HUES64 (cell line): ENCODE measurements around the gene NECTIN2.
"Not testable (repeated sequence)": the region's sequence is repeated elsewhere in the genome, so short reads cannot be mapped to it uniquely, and the experiment has no call there.

Source experiments
- H3K27ac ChIP-seq: 2 replicates; pipeline ENCODE4 v1.7.0; 2013; ENCODE audit warnings: low read depth, low read length, inconsistent platforms
- H3K27me3 ChIP-seq: 2 replicates; pipeline ENCODE4 v1.6.1; 2013; ENCODE audit warnings: mild to moderate bottlenecking, low read length; ENCODE audit not compliant: insufficient read depth
- H3K36me3 ChIP-seq: 2 replicates; pipeline ENCODE4 v1.6.1; 2013; ENCODE audit warnings: mild to moderate bottlenecking, low read length; ENCODE audit not compliant: insufficient read depth
- H3K4me1 ChIP-seq: 2 replicates; pipeline ENCODE4 v1.6.1; 2013; ENCODE audit warnings: mild to moderate bottlenecking, low read length, moderate library complexity; ENCODE audit not compliant: insufficient read depth
- H3K4me3 ChIP-seq: 2 replicates; pipeline ENCODE4 v1.5.1; 2013; ENCODE audit warnings: mild to moderate bottlenecking, low read length, moderate library complexity
- H3K9ac ChIP-seq: 2 replicates; pipeline ENCODE4 v1.6.1; 2013; ENCODE audit warnings: mild to moderate bottlenecking, low read depth, low read length
- H3K9me3 ChIP-seq: 2 replicates; pipeline ENCODE4 v1.6.1; 2013; ENCODE audit warnings: low read depth, low read length; ENCODE audit not compliant: insufficient read depth
- WGBS: fragments of 150-250, 120-280 bp; methylation state at CpG from one replicate; pipeline ENCODE4 v1.1.7; 2013; ENCODE audit warnings: missing lambda C conversion rate; 5-methylcytosine and 5-hydroxymethylcytosine counted together

NECTIN2 gene

DNA sequence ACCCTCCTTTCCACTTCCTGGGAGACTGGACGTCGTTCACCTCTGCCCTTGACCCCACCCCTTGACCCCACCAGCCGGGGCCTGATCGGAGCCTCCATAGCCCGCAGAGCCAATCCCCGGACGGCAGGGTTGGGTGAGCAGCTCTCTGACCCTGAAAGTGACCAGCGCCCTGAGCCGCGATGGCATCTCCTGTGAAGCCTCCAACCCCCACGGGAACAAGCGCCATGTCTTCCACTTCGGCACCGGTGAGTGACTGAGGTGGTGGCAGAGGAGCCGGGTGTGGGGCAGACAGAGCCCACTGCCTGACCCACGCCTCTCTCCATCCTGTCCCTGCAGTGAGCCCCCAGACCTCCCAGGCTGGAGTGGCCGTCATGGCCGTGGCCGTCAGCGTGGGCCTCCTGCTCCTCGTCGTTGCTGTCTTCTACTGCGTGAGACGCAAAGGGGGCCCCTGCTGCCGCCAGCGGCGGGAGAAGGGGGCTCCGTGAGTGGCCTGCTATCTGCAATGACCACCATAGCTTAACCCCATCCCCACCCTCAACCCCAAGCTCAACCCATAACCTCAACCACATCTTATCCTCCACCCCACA lies 26.8 kb upstream of the NECTIN2 start:
- Histone ChIP-seq H3K9me3 (no peaks in the 10 kb centered on the region), H3K4me3 (no peak overlapping the region), H3K27me3 (no peaks in the 10 kb centered on the region; the same call in 1 of the 2 replicates), H3K9ac (no peak overlapping the region), H3K4me1 (no peaks in the 10 kb centered on the region), H3K27ac (no peak overlapping the region), H3K36me3 (peaks cover 22% of the 10 kb centered on the region)
- 96% methylated on average over 28 of the region's 28 CpGs for WGBS

DNA sequence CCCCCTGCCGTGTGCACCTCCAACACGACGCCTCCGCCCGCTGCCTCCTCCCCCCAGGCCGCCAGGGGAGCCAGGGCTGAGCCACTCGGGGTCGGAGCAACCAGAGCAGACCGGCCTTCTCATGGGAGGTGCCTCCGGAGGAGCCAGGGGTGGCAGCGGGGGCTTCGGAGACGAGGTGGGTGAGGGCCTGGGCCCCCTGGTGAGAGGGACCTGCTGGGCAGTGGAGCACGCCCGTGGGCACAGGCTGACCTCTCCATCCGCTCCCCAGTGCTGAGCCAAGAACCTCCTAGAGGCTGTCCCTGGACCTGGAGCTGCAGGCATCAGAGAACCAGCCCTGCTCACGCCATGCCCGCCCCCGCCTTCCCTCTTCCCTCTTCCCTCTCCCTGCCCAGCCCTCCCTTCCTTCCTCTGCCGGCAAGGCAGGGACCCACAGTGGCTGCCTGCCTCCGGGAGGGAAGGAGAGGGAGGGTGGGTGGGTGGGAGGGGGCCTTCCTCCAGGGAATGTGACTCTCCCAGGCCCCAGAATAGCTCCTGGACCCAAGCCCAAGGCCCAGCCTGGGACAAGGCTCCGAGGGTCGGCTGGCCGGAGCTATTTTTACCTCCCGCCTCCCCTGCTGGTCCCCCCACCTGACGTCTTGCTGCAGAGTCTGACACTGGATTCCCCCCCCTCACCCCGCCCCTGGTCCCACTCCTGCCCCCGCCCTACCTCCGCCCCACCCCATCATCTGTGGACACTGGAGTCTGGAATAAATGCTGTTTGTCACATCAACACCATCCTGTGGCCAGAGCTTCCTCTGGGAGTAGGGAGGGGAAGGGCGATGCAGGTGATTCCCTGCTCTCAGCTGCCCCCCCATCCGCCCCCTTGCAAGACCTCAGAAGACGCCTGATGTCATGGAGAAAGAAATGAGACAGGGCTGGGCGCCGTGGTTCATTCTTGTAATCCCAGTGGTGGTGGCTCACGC lies 25.2 kb upstream of the NECTIN2 start:
- peaks cover 9% of the 10 kb centered on the region for H3K36me3 ChIP-seq
- no peak overlapping the region for H3K9ac ChIP-seq
- no peaks in the 10 kb centered on the region for H3K4me1 ChIP-seq
- peaks cover 11% of the 10 kb centered on the region for H3K27me3 ChIP-seq
- H3K4me3 ChIP-seq = no peak overlapping the region
- no peaks in the 10 kb centered on the region for H3K9me3 ChIP-seq
- no peak overlapping the region for H3K27ac ChIP-seq
- 89% methylated on average over 30 of the region's 35 CpGs for WGBS

DNA sequence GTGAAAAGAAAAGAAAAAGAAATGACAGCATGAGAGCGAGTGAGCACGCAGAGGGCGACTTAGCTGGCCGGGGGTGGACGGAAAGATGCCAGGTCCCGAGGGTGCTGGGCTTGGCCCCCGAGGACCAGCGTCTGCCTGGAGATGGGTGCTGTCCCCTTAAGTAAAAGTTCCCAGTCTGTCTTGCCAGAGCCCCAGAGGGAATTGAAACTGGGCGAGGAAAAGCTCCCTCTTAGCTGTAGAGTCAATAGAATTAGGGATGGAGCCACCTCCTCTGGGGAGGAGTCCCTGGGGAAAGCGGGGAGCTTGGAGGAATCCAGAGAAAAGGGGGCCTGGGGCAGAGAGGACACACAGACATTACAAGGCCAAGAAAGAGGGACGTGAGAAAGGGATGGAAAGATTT lies 23.9 kb upstream of the NECTIN2 start:
- WGBS = 85% methylated on average over 11 of the region's 11 CpGs
- no peak overlapping the region for H3K9ac ChIP-seq
- peaks cover 9% of the 10 kb centered on the region for H3K36me3 ChIP-seq
- no peaks in the 10 kb centered on the region for H3K9me3 ChIP-seq
- H3K4me1 ChIP-seq = no peaks in the 10 kb centered on the region
- peaks cover 19% of the 10 kb centered on the region for H3K27me3 ChIP-seq
- no peak overlapping the region for H3K27ac ChIP-seq
- H3K4me3 ChIP-seq = no peak overlapping the region

- Histone ChIP-seq H3K4me1 (no peaks in the 10 kb centered on the region), H3K9me3 (no peaks in the 10 kb centered on the region), H3K36me3 (peaks cover 9% of the 10 kb centered on the region), H3K9ac (no peak overlapping the region), H3K4me3 (no peak overlapping the region), H3K27ac (no peak overlapping the region), H3K27me3 (peaks cover 20% of the 10 kb centered on the region)
- WGBS = 78% methylated on average over 10 of the region's 10 CpGs
Observed at GRCh38 chr19:44822670-44823372, 23.3 kb upstream of the NECTIN2 start.

- H3K4me3 ChIP-seq = no peak overlapping the region
- H3K27ac ChIP-seq = no peak overlapping the region
- 58% methylated on average over 3 of the region's 4 CpGs for WGBS
- H3K36me3 ChIP-seq = peaks cover 9% of the 10 kb centered on the region
- H3K4me1 ChIP-seq = no peaks in the 10 kb centered on the region
- peaks cover 20% of the 10 kb centered on the region for H3K27me3 ChIP-seq
- H3K9me3 ChIP-seq = no peaks in the 10 kb centered on the region
- no peak overlapping the region for H3K9ac ChIP-seq
Observed at GRCh38 chr19:44823373-44823698, 22.8 kb upstream of the NECTIN2 start.

- Histone ChIP-seq H3K27me3 (peaks cover 20% of the 10 kb centered on the region), H3K9ac (no peak overlapping the region), H3K9me3 (no peaks in the 10 kb centered on the region), H3K4me3 (no peak overlapping the region), H3K4me1 (no peaks in the 10 kb centered on the region), H3K27ac (no peak overlapping the region), H3K36me3 (peaks cover 3% of the 10 kb centered on the region; the same call in 1 of the 2 replicates)
- WGBS = 95% methylated on average over 4 of the region's 4 CpGs
Observed at GRCh38 chr19:44824761-44825160, 21.3 kb upstream of the NECTIN2 start.

DNA sequence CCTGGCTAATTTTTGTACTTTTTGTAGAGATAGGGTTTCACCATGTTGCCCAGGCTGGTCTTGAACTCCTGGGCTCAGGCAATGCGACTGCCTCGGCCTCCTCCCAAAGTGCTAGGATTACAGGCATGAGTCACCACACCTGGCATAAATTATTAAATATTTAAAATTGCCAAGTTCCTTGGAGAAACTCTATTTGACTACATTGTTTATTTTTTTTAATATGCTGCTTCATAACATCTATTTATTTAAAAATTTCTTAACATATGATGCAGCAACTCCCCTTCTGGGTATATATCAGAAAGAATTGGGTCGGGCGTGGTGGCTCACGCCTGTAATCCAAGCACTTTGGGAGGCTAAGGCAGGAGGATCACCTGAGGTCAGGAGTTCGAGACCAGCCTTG lies 13.2 kb upstream of the NECTIN2 start:
- H3K4me3 ChIP-seq, H3K36me3 ChIP-seq, H3K27ac ChIP-seq, H3K9me3 ChIP-seq, H3K4me1 ChIP-seq, H3K9ac ChIP-seq: not testable (repeated sequence)
- H3K27me3 ChIP-seq = peaks cover 14% of the 10 kb centered on the region
- 97% methylated on average over 6 of the region's 6 CpGs for WGBS

DNA sequence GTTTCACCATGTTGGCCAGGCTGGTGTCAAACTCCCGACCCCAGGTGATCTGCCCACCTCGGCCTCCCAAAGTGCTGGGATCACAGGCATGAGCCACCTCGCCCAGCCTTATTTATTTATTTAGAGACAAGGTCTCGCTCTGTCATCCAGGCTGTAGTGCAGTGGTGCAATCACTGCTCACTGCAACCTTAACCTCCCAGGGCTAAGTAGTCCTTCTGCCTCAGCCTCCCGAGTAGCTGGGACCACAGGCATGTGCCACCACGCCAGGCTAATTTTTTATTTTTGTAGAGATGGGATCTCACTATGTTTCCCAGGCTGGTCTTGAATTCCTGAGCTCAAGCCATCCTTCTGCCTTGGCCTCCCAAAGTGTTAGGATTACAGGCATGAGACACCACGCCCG lies 11.7 kb upstream of the NECTIN2 start:
- H3K4me3 ChIP-seq, H3K9me3 ChIP-seq, H3K36me3 ChIP-seq, H3K9ac ChIP-seq, H3K27ac ChIP-seq, H3K4me1 ChIP-seq: not testable (repeated sequence)
- H3K27me3 ChIP-seq = peaks cover 14% of the 10 kb centered on the region
- 91% methylated on average over 8 of the region's 8 CpGs for WGBS

GRCh38 chr19:44839276-44839675 lies 6.8 kb upstream of the NECTIN2 start:
- Histone ChIP-seq H3K36me3 (no peaks in the 10 kb centered on the region), H3K27ac (no peak overlapping the region), H3K4me1 (peaks cover 3% of the 10 kb centered on the region; the same call in 1 of the 2 replicates), H3K9ac (no peak overlapping the region), H3K9me3 (no peaks in the 10 kb centered on the region), H3K27me3 (no peaks in the 10 kb centered on the region; the same call in 1 of the 2 replicates), H3K4me3 (no peak overlapping the region)
- WGBS = 78% methylated on average over 2 of the region's 2 CpGs

GRCh38 chr19:44840811-44841210 lies 5.3 kb upstream of the NECTIN2 start:
- WGBS = 94% methylated on average over 7 of the region's 7 CpGs
- H3K27me3 ChIP-seq = peaks cover 3% of the 10 kb centered on the region
- H3K9me3 ChIP-seq = no peaks in the 10 kb centered on the region
- H3K36me3 ChIP-seq = no peaks in the 10 kb centered on the region
- no peak overlapping the region for H3K4me3 ChIP-seq
- H3K27ac ChIP-seq = no peak overlapping the region
- H3K4me1 ChIP-seq = peaks cover 3% of the 10 kb centered on the region; the same call in 1 of the 2 replicates
- no peak overlapping the region for H3K9ac ChIP-seq

DNA sequence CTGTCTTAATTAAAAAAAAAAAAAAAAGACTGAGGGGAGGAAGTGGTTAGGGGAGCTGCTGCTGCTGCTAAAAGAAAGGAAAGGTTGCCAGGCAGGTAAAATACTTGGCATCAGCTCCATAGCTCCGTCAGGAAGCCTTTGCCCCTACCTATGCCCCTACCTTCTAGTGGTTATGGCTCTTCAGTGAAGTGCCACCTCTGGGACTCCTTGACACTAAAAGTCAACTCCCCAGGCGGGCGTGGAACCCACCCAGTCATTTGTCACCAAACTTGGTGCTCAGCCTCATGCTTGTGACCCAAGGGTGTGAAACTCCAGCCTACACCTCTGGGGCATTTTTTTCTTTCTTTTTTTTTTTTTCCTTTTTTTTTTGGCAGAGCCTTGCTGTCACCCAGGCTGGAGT lies 4.9 kb upstream of the NECTIN2 start:
- Histone ChIP-seq H3K4me3 (no peak overlapping the region), H3K27me3 (peaks cover 3% of the 10 kb centered on the region), H3K9ac (no peak overlapping the region), H3K4me1 (peaks cover 3% of the 10 kb centered on the region; the same call in 1 of the 2 replicates), H3K27ac (no peak overlapping the region), H3K36me3 (no peaks in the 10 kb centered on the region), H3K9me3 (no peaks in the 10 kb centered on the region)
- WGBS = 89% methylated on average over 3 of the region's 3 CpGs
